Upper lobe of left lung (tissue), 4 donors: ENCODE results near the gene FTSJ3.
"Not testable (repeated sequence)": the region's sequence is repeated elsewhere in the genome, so short reads cannot be mapped to it uniquely, and the experiment has no call there.

Experiments
- CTCF ChIP-seq, 6 experiments: fragments of 450-650 bp in 4 of 6; fragments of 200-600 bp in 2 of 6; sonication (generic) in 2 of 6; IDR thresholded peaks; one replicate each; pipeline ENCODE4 v1.5.1; 2016 to 2019; ENCODE audit warnings: antibody characterized with exemption in 6 of 6
- EP300 ChIP-seq, 4 donors: sonication (generic); formaldehyde crosslinking; IDR thresholded peaks; one replicate each; pipeline ENCODE4 v1.5.1; 2017; ENCODE audit warnings: antibody characterized with exemption in 4 of 4, control low read depth in 2 of 4

GRCh38 chr17:63874061-63874626 is 46.7 kb upstream of the FTSJ3 start:
- not testable (repeated sequence) for TF ChIP-seq CTCF, EP300 (IDR thresholded peaks at IDR 0.05)
